ENCODE results near the gene HNRNPCL2. TPM values are rescaled to one million over a fixed set of nuclear protein-coding genes. Genes with fewer than 3 reads are reported as not detected.

The HNRNPCL2 gene
- not detected in 2 replicates for total RNA-seq

GRCh38 chr1:13116754-13117153 lies at the start of gene HNRNPCL2:
Gene HNRNPCL2 (minus strand): TSS chr1:13116854. CDS start chr1:13116400, 454 bp downstream.

GRCh38 chr1:13165531-13165930 lies 48.9 kb upstream of the HNRNPCL2 start, which contains the start of gene HNRNPCL4:
Gene HNRNPCL4 (minus strand): TSS chr1:13165631. CDS start chr1:13165467, 164 bp downstream.

DNA sequence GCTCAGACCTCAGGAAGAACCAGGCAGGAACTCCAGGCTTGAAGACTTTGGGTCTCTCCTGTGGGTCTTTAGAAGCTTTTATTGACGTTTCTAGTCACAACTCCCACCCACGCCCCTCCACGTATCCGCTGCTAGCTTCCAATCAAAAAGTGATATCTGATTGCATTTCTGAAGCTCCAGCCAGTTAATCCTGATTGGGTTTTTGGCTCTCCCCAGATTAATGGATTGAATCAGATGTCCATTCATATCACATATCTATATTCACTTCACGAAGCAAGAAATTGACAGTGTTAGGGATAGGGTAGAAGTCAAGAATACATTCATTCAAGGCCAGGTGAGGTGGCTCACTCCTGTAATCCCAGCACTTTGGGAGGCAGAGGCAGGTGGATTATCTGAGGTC lies 39.3 kb upstream of the HNRNPCL2 start, which contains the start of gene PRAMEF26:
Gene PRAMEF26 (minus strand): TSS at position 101 of the 400 bp plus-strand sequence. CDS start 2,914 bp downstream, outside the sequence.

GRCh38 chr1:13070474-13070873 lies 46.2 kb downstream of the HNRNPCL2 start, which contains the start of gene PRAMEF25:
Gene PRAMEF25 (plus strand): TSS chr1:13070774. CDS start chr1:13073694, 2,920 bp downstream.

Other genes starting within 250 kb of the HNRNPCL2 start
- gene PRAMEF4, start 230.7 kb downstream of the HNRNPCL2 start, total RNA-seq, result not detected in 2 replicates
- gene PRAMEF10, start 218.6 kb downstream of the HNRNPCL2 start, total RNA-seq, result not detected in 2 replicates
- not detected in 2 replicates for gene PRAMEF7, start 200.2 kb downstream of the HNRNPCL2 start, total RNA-seq
- not detected in 2 replicates for gene PRAMEF6, start 169.3 kb downstream of the HNRNPCL2 start, total RNA-seq
- not detected in 2 replicates for gene PRAMEF27, start 60.3 kb downstream of the HNRNPCL2 start, total RNA-seq
- not detected in 2 replicates for gene HNRNPCL3, start 56.1 kb downstream of the HNRNPCL2 start, total RNA-seq
- not detected in 2 replicates for gene PRAMEF25, start 46.1 kb downstream of the HNRNPCL2 start, total RNA-seq
- gene PRAMEF26, start 39.2 kb upstream of the HNRNPCL2 start, total RNA-seq, result not detected in 2 replicates
- not detected in 2 replicates for gene HNRNPCL4, start 48.8 kb upstream of the HNRNPCL2 start, total RNA-seq
- gene PRAMEF9, start 55.0 kb upstream of the HNRNPCL2 start, total RNA-seq, result not detected in 2 replicates
- gene PRAMEF13, start 84.6 kb upstream of the HNRNPCL2 start, total RNA-seq, result not detected in 2 replicates
- not detected in 2 replicates for gene PRAMEF18, start 109.3 kb upstream of the HNRNPCL2 start, total RNA-seq
- gene PRAMEF5, start 137.3 kb upstream of the HNRNPCL2 start, total RNA-seq, result not detected in 2 replicates
- gene PRAMEF8, start 168.3 kb upstream of the HNRNPCL2 start, total RNA-seq, result not detected in 2 replicates
- gene PRAMEF33, start 186.7 kb upstream of the HNRNPCL2 start, total RNA-seq, result not detected in 2 replicates
- gene PRAMEF15, start 198.7 kb upstream of the HNRNPCL2 start, total RNA-seq, result not detected in 2 replicates
- gene PRAMEF14, start 230.3 kb upstream of the HNRNPCL2 start, total RNA-seq, result not detected in 2 replicates

Measured in cardiac atrium fibroblast (primary cell).